ENCODE data around the gene S100B. TPM values are rescaled to one million over a fixed set of nuclear protein-coding genes. Genes with fewer than 3 reads are reported as not detected.

The S100B gene
- total and polyA plus RNA-seq, 2 experiments from 2014 or later = not detected

DNA sequence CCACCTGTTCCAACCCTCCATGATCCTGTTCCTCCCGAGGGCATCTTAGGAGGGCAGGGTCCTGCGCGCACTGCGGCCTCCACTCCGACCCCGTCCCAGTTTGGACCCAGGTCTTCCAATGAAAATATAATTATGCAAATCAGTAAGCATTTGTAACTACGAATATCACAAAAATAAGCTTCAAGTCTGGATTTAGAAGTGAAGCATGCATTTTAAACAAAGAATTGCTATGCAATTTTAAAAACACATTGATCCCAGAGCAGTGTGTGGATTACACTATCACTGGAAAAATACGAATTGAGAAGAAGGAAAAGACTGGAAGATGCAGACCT is 31.3 kb upstream of the S100B start:
- peaks cover 53% of the 10 kb centered on the region for H3K79me2 ChIP-seq
- no peaks in the 10 kb centered on the region for H3K27me3 ChIP-seq
- H4K20me1 ChIP-seq (ENCODE audit: insufficient read depth, poor library complexity, severe bottlenecking) = peaks cover 22% of the 10 kb centered on the region
- peak overlapping the region; percentile 78 for H3K4me3 ChIP-seq
- DNase-seq (ENCODE audit: low spot score) = no peak
- 23% methylated on average over 8 of the region's 8 CpGs for WGBS (ENCODE audit: low lambda C conversion rate, missing lambda C conversion rate)
- no peaks in the 10 kb centered on the region for H3K9me3 ChIP-seq (ENCODE audit: low read depth)
- peaks cover 30% of the 10 kb centered on the region for H3K4me1 ChIP-seq (ENCODE audit: insufficient read depth)
- H3K27ac ChIP-seq = peak overlapping the region; percentile 98
- TF ChIP-seq EZH2 (IDR thresholded peaks at IDR 0.05; ENCODE audit: borderline replicate concordance) (no peak), EZH2phosphoT487 (IDR thresholded peaks at IDR 0.05; ENCODE audit: low read depth, severe bottlenecking, unreplicated experiment) (no peak), CTCF (IDR thresholded peaks at IDR 0.05; ENCODE audit: poor library complexity) (no peak)
- no peaks in the 10 kb centered on the region for H3K9me2 ChIP-seq (replicated peaks; ENCODE audit: insufficient read depth)
- no peaks in the 10 kb centered on the region for H3K36me3 ChIP-seq (replicated peaks; ENCODE audit: insufficient read depth, low read depth)
- H3K4me2 ChIP-seq = peak overlapping the region; percentile 95
- peak overlapping the region; percentile 75 for H2AFZ ChIP-seq

- no peak for TF ChIP-seq EZH2phosphoT487 (IDR thresholded peaks at IDR 0.05; ENCODE audit: low read depth, severe bottlenecking, unreplicated experiment)
- H3K4me2 ChIP-seq = peak within 1 kb of the TSS; percentile 95
- peak within 1 kb of the TSS; percentile 76 for H2AFZ ChIP-seq
- peaks cover 47% of the 10 kb centered on the region for H3K79me2 ChIP-seq
- no peaks in the 10 kb centered on the region for H3K9me2 ChIP-seq (replicated peaks; ENCODE audit: insufficient read depth)
- H3K4me1 ChIP-seq (ENCODE audit: insufficient read depth) = peaks cover 30% of the 10 kb centered on the region
- no peaks in the 10 kb centered on the region for H3K27me3 ChIP-seq
- peak within 1 kb of the TSS; percentile 98 for H3K27ac ChIP-seq
- H3K4me3 ChIP-seq = peak within 1 kb of the TSS; percentile 78
- no peaks in the 10 kb centered on the region for H3K9me3 ChIP-seq (ENCODE audit: low read depth)
- peaks cover 22% of the 10 kb centered on the region for H4K20me1 ChIP-seq (ENCODE audit: insufficient read depth, poor library complexity, severe bottlenecking)
- WGBS (ENCODE audit: low lambda C conversion rate, missing lambda C conversion rate) = under 1% methylated on average over 82 of the region's 90 CpGs
- no peaks in the 10 kb centered on the region for H3K36me3 ChIP-seq (replicated peaks; ENCODE audit: insufficient read depth, low read depth)
- DNase-seq (ENCODE audit: low spot score) = peak; percentile 99
Observed at GRCh38 chr21:46635324-46636180, 30.7 kb upstream of the S100B start, which contains the start of gene PRMT2. PRMT2 (plus strand) TSS chr21:46635674; CDS start chr21:46636952, 1,278 bp downstream.

GRCh38 chr21:46634966-46635323 is 30.1 kb upstream of the S100B start:
- Histone ChIP-seq H3K4me2 (peak overlapping the region; percentile 74), H3K9me2 (replicated peaks; ENCODE audit: insufficient read depth) (no peaks in the 10 kb centered on the region), H2AFZ (peak overlapping the region; percentile 76), H3K9me3 (ENCODE audit: low read depth) (no peaks in the 10 kb centered on the region), H3K27me3 (no peaks in the 10 kb centered on the region), H4K20me1 (ENCODE audit: insufficient read depth, poor library complexity, severe bottlenecking) (peaks cover 21% of the 10 kb centered on the region), H3K4me1 (ENCODE audit: insufficient read depth) (peaks cover 30% of the 10 kb centered on the region), H3K4me3 (peak overlapping the region; percentile 21), H3K79me2 (peaks cover 41% of the 10 kb centered on the region), H3K36me3 (replicated peaks; ENCODE audit: insufficient read depth, low read depth) (no peaks in the 10 kb centered on the region), H3K27ac (peak overlapping the region; percentile 98)
- DNase-seq (ENCODE audit: low spot score) = peak; percentile 89
- peak; percentile 43 for TF ChIP-seq CTCF (IDR thresholded peaks at IDR 0.05; ENCODE audit: poor library complexity)
- no peak for TF ChIP-seq EZH2 (IDR thresholded peaks at IDR 0.05; ENCODE audit: borderline replicate concordance)
- 5% methylated on average over 11 of the region's 14 CpGs for WGBS (ENCODE audit: low lambda C conversion rate, missing lambda C conversion rate)

- Histone ChIP-seq H3K4me3 (peak overlapping the region; percentile 21), H3K79me2 (peaks cover 36% of the 10 kb centered on the region), H3K27ac (peak overlapping the region; percentile 98), H2AFZ (peak overlapping the region; percentile 76), H3K27me3 (no peaks in the 10 kb centered on the region), H3K4me1 (ENCODE audit: insufficient read depth) (peaks cover 27% of the 10 kb centered on the region), H3K36me3 (replicated peaks; ENCODE audit: insufficient read depth, low read depth) (no peaks in the 10 kb centered on the region), H3K9me2 (replicated peaks; ENCODE audit: insufficient read depth) (no peaks in the 10 kb centered on the region), H4K20me1 (ENCODE audit: insufficient read depth, poor library complexity, severe bottlenecking) (peaks cover 16% of the 10 kb centered on the region), H3K9me3 (ENCODE audit: low read depth) (no peaks in the 10 kb centered on the region), H3K4me2 (peak overlapping the region; percentile 74)
- no peak for TF ChIP-seq EZH2phosphoT487 (IDR thresholded peaks at IDR 0.05; ENCODE audit: low read depth, severe bottlenecking, unreplicated experiment)
- TF ChIP-seq CTCF (IDR thresholded peaks at IDR 0.05; ENCODE audit: poor library complexity) = no peak
- no peak for TF ChIP-seq EZH2 (IDR thresholded peaks at IDR 0.05; ENCODE audit: borderline replicate concordance)
- WGBS (ENCODE audit: low lambda C conversion rate, missing lambda C conversion rate) = 88% methylated on average over 8 of the region's 8 CpGs
- no peak for DNase-seq (ENCODE audit: low spot score)
Observed at GRCh38 chr21:46634427-46634826, 29.5 kb upstream of the S100B start.

All from hepatocyte (in vitro differentiated cells).